HEK293 (cell line): Measurements from ENCODE around the gene DMC1.

ENCODE experiments used
- CTCF ChIA-PET: fragments of 350-600 bp; formaldehyde crosslinking; extraction: SDS; loops from one replicate; lab custom pipeline; 2021; ENCODE audit warnings: antibody characterized with exemption; lab: Yijun Ruan, JAX
- POLR2A ChIA-PET: fragments of 300-600 bp; formaldehyde crosslinking; extraction: SDS; loops from one replicate; lab custom pipeline; 2020; ENCODE audit warnings: antibody characterized with exemption, inconsistent platforms; lab: Yijun Ruan, JAX
- H3K27ac ChIP-seq: fragments of 200-500 bp; sonication (Bioruptor generic); 2 replicates; pipeline ENCODE4 v1.5.1; 2014; ENCODE audit warnings: low read depth, low read length, control low read depth, inconsistent platforms; ENCODE audit errors: extremely low read depth
- H3K36me3 ChIP-seq, 2 experiments: fragments of 200-500 bp in 1 of 2; sonication (Bioruptor generic) in 1 of 2; 1 replicate in 1 of 2; 2 replicates in 1 of 2; pipeline ENCODE4 v1.5.1; 2014 to 2017; ENCODE audit warnings: inconsistent platforms in 2 of 2, low read length in 2 of 2; ENCODE audit not compliant: control insufficient read depth in 2 of 2, insufficient read depth in 1 of 2
- H3K4me1 ChIP-seq: fragments of 200-500 bp; sonication (Bioruptor generic); 2 replicates; pipeline ENCODE4 v1.5.1; 2014; ENCODE audit warnings: mild to moderate bottlenecking, low read length, inconsistent platforms; ENCODE audit not compliant: control insufficient read depth, insufficient read depth
- H3K4me3 ChIP-seq: 2 replicates; pipeline ENCODE4 v1.5.1; 2011; ENCODE audit warnings: low read depth, mild to moderate bottlenecking, control low read depth, low read length, moderate library complexity
- H3K9me3 ChIP-seq: fragments of 200-500 bp; sonication (Bioruptor generic); 2 replicates; pipeline ENCODE4 v1.5.1; 2014; ENCODE audit warnings: low read depth, low read length, inconsistent platforms; ENCODE audit not compliant: control insufficient read depth, insufficient read depth
- EGR2 ChIP-seq: fragments of 450-650 bp; formaldehyde crosslinking; IDR thresholded peaks from 2 replicates; pipeline ENCODE4 v1.5.1; 2016; ENCODE audit warnings: low read depth, missing biosample characterization, missing genetic modification characterization
- GLIS1 ChIP-seq: fragments of 450-650 bp; formaldehyde crosslinking; IDR thresholded peaks from 2 replicates; pipeline ENCODE4 v1.5.1; 2016; ENCODE audit warnings: missing biosample characterization, missing genetic modification characterization
- MZF1 ChIP-seq: fragments of 450-650 bp; formaldehyde crosslinking; IDR thresholded peaks from 2 replicates; pipeline ENCODE4 v1.5.1; 2017; ENCODE audit warnings: missing biosample characterization, missing genetic modification characterization, borderline replicate concordance
- OSR2 ChIP-seq: fragments of 450-650 bp; formaldehyde crosslinking; IDR thresholded peaks from 2 replicates; pipeline ENCODE4 v1.5.1; 2016; ENCODE audit warnings: missing biosample characterization, missing genetic modification characterization
- PRDM1 ChIP-seq: fragments of 450-650 bp; formaldehyde crosslinking; IDR thresholded peaks from 2 replicates; pipeline ENCODE4; 2016; ENCODE audit warnings: missing biosample characterization, missing genetic modification characterization
- SCRT2 ChIP-seq: fragments of 450-650 bp; formaldehyde crosslinking; IDR thresholded peaks from 2 replicates; pipeline ENCODE4 v1.5.1; 2016; ENCODE audit warnings: missing biosample characterization, missing genetic modification characterization
- ZBTB10 ChIP-seq: fragments of 450-650 bp; formaldehyde crosslinking; IDR thresholded peaks from 2 replicates; pipeline ENCODE4 v1.5.1; 2016; ENCODE audit warnings: missing biosample characterization, missing genetic modification characterization
- ZNF202 ChIP-seq: fragments of 450-650 bp; formaldehyde crosslinking; IDR thresholded peaks from 2 replicates; pipeline ENCODE4 v1.5.1; 2016; ENCODE audit warnings: missing biosample characterization, missing genetic modification characterization, borderline replicate concordance
- ZNF211 ChIP-seq: fragments of 450-650 bp; formaldehyde crosslinking; IDR thresholded peaks from 2 replicates; pipeline ENCODE4 v1.5.1; 2016; ENCODE audit warnings: low read depth, missing biosample characterization, missing genetic modification characterization
- ZNF341 ChIP-seq: fragments of 450-650 bp; formaldehyde crosslinking; IDR thresholded peaks from 2 replicates; pipeline ENCODE4; 2016; ENCODE audit warnings: low read depth, missing biosample characterization, missing genetic modification characterization
- ZNF362 ChIP-seq: fragments of 450-650 bp; formaldehyde crosslinking; IDR thresholded peaks from 2 replicates; pipeline ENCODE4 v1.5.1; 2016; ENCODE audit warnings: missing biosample characterization, missing genetic modification characterization
- ZNF513 ChIP-seq: fragments of 450-650 bp; IDR thresholded peaks from 2 replicates; pipeline ENCODE4 v1.5.1; 2018; ENCODE audit warnings: missing biosample characterization, missing genetic modification characterization
- ZNF518A ChIP-seq: fragments of 450-650 bp; formaldehyde crosslinking; conservative IDR thresholded peaks from 2 replicates; pipeline ENCODE4 v1.5.1; 2016; ENCODE audit warnings: low read depth, missing biosample characterization, missing genetic modification characterization
- ZNF561 ChIP-seq: fragments of 450-650 bp; IDR thresholded peaks from 2 replicates; pipeline ENCODE4 v1.5.1; 2018; ENCODE audit warnings: missing biosample characterization, missing genetic modification characterization, borderline replicate concordance
- ZNF610 ChIP-seq: fragments of 450-650 bp; formaldehyde crosslinking; IDR thresholded peaks from 2 replicates; pipeline ENCODE4 v1.5.1; 2016; ENCODE audit warnings: missing biosample characterization, missing genetic modification characterization, borderline replicate concordance
- ZNF654 ChIP-seq: fragments of 450-650 bp; formaldehyde crosslinking; IDR thresholded peaks from 2 replicates; pipeline ENCODE4 v1.5.1; 2016; ENCODE audit warnings: low read depth, missing biosample characterization, missing genetic modification characterization
- ZNF660 ChIP-seq: fragments of 450-650 bp; IDR thresholded peaks from 2 replicates; pipeline ENCODE4 v1.5.1; 2018; ENCODE audit warnings: missing biosample characterization, mild to moderate bottlenecking, missing genetic modification characterization
- TF ChIP-seq, protein P1 (sequence below): fragments of 450-650 bp; formaldehyde crosslinking; IDR thresholded peaks from 2 replicates; pipeline ENCODE4 v1.5.1; 2016; ENCODE audit warnings: missing biosample characterization, missing genetic modification characterization
- TF ChIP-seq, protein P2 (sequence below): fragments of 450-650 bp; formaldehyde crosslinking; IDR thresholded peaks from 2 replicates; pipeline ENCODE4 v1.5.1; 2016; ENCODE audit warnings: missing biosample characterization, missing genetic modification characterization

Gene DMC1

GRCh38 chr22:38572065-38572464 lies 2.1 kb upstream of the DMC1 start (continued):
- TF ChIP-seq ZNF660 (tag by site-specific recombination) (peak; percentile 54; the same call in 1 of the 2 replicates), ZNF362 (tag by site-specific recombination) (peak; percentile 67), ZNF654 (tag by site-specific recombination) (peak; percentile 61), ZNF561 (tag by site-specific recombination) (no peak)

GRCh38 chr22:38570779-38571364 lies 889 bp upstream of the DMC1 start:
- Histone ChIP-seq H3K27ac (peak overlapping the region; percentile 61), H3K9me3 (no peaks in the 10 kb centered on the region), H3K4me1 (peaks cover 20% of the 10 kb centered on the region), H3K36me3 (no peaks in the 10 kb centered on the region), H3K4me3 (peak overlapping the region; percentile 62)
- POLR2A ChIA-PET: interaction anchor here (0.5 to 1.7 kb wide), 15 partner anchors 47 to 1085 kb away, joined by 3 to 9 read pairs (median 3); partner anchors contain the start of genes MFNG and PICK1
- CTCF ChIA-PET: interaction anchor here (0.5 to 5.9 kb wide), 12 partner anchors 9 to 958 kb away, joined by 3 to 74 read pairs (median 7); no protein-coding TSS in a partner anchor
- TF ChIP-seq, protein P1, sequence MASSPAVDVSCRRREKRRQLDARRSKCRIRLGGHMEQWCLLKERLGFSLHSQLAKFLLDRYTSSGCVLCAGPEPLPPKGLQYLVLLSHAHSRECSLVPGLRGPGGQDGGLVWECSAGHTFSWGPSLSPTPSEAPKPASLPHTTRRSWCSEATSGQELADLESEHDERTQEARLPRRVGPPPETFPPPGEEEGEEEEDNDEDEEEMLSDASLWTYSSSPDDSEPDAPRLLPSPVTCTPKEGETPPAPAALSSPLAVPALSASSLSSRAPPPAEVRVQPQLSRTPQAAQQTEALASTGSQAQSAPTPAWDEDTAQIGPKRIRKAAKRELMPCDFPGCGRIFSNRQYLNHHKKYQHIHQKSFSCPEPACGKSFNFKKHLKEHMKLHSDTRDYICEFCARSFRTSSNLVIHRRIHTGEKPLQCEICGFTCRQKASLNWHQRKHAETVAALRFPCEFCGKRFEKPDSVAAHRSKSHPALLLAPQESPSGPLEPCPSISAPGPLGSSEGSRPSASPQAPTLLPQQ (tag by site-specific recombination): peak; percentile 65
- TF ChIP-seq ZNF518A (tag by site-specific recombination) (no peak), EGR2 (no peak), OSR2 (tag by site-specific recombination) (no peak), PRDM1 (tag by site-specific recombination) (no peak; the same call in 1 of the 2 replicates), GLIS1 (tag by site-specific recombination) (no peak), ZNF202 (tag by site-specific recombination) (no peak), SCRT2 (tag by site-specific recombination) (peak; percentile 93), MZF1 (no peak), ZNF341 (tag by site-specific recombination) (0 out of 2 replicates have a peak, but pooled peaks have one; percentile 71), ZNF211 (tag by site-specific recombination) (no peak), ZNF610 (tag by site-specific recombination) (0 out of 2 replicates have a peak, but pooled peaks have one; percentile 5), ZBTB10 (tag by site-specific recombination) (no peak; the same call in 1 of the 2 replicates), ZNF513 (peak; percentile 48)
- TF ChIP-seq, protein P2, sequence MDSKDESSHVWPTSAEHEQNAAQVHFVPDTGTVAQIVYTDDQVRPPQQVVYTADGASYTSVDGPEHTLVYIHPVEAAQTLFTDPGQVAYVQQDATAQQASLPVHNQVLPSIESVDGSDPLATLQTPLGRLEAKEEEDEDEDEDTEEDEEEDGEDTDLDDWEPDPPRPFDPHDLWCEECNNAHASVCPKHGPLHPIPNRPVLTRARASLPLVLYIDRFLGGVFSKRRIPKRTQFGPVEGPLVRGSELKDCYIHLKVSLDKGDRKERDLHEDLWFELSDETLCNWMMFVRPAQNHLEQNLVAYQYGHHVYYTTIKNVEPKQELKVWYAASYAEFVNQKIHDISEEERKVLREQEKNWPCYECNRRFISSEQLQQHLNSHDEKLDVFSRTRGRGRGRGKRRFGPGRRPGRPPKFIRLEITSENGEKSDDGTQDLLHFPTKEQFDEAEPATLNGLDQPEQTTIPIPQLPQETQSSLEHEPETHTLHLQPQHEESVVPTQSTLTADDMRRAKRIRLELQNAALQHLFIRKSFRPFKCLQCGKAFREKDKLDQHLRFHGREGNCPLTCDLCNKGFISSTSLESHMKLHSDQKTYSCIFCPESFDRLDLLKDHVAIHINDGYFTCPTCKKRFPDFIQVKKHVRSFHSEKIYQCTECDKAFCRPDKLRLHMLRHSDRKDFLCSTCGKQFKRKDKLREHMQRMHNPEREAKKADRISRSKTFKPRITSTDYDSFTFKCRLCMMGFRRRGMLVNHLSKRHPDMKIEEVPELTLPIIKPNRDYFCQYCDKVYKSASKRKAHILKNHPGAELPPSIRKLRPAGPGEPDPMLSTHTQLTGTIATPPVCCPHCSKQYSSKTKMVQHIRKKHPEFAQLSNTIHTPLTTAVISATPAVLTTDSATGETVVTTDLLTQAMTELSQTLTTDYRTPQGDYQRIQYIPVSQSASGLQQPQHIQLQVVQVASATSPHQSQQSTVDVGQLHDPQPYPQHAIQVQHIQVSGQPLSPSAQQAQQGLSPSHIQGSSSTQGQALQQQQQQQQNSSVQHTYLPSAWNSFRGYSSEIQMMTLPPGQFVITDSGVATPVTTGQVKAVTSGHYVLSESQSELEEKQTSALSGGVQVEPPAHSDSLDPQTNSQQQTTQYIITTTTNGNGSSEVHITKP: peak; percentile 96
